ENCODE results near the gene IYD.

Gene IYD

GRCh38 chr6:150354754-150355571 is 13.8 kb upstream of the IYD start:
- Histone ChIP-seq H3K36me3 (no peaks in the 10 kb centered on the region), H3K27me3 (no peaks in the 10 kb centered on the region), H3K4me3 (ENCODE audit: low read depth, low read length) (no peak overlapping the region), H3K9me3 (no peaks in the 10 kb centered on the region), H3K4me1 (no peaks in the 10 kb centered on the region)
- no peak for TF ChIP-seq CTCF (IDR thresholded peaks at IDR 0.05; ENCODE audit: low read depth, low read length)
- DNase-seq, result no peak

GRCh38 chr6:150355932-150356331 is 12.9 kb upstream of the IYD start:
- H3K27me3 ChIP-seq, result no peaks in the 10 kb centered on the region
- DNase-seq, result no peak
- TF ChIP-seq CTCF (IDR thresholded peaks at IDR 0.05; ENCODE audit: low read depth, low read length), result no peak
- no peaks in the 10 kb centered on the region for H3K9me3 ChIP-seq
- no peaks in the 10 kb centered on the region for H3K36me3 ChIP-seq
- no peaks in the 10 kb centered on the region for H3K4me1 ChIP-seq
- H3K4me3 ChIP-seq (ENCODE audit: low read depth, low read length), result no peak overlapping the region

GRCh38 chr6:150361876-150362275 is 6.9 kb upstream of the IYD start:
- Histone ChIP-seq H3K9me3 (no peaks in the 10 kb centered on the region), H3K36me3 (no peaks in the 10 kb centered on the region)

GRCh38 chr6:150363733-150364132 is 5.1 kb upstream of the IYD start:
- H3K9me3 ChIP-seq, result no peaks in the 10 kb centered on the region
- no peak overlapping the region for H3K4me3 ChIP-seq (ENCODE audit: low read depth, low read length)
- no peaks in the 10 kb centered on the region for H3K4me1 ChIP-seq
- no peak for TF ChIP-seq CTCF (IDR thresholded peaks at IDR 0.05; ENCODE audit: low read depth, low read length)
- H3K36me3 ChIP-seq, result no peaks in the 10 kb centered on the region
- no peaks in the 10 kb centered on the region for H3K27me3 ChIP-seq
- DNase-seq, result no peak

More at GRCh38 chr6:150361876-150362275, 6.9 kb upstream of the IYD start:
- no peak for DNase-seq
- H3K4me1 ChIP-seq, result no peaks in the 10 kb centered on the region
- no peak for TF ChIP-seq CTCF (IDR thresholded peaks at IDR 0.05; ENCODE audit: low read depth, low read length)
- H3K4me3 ChIP-seq (ENCODE audit: low read depth, low read length), result no peak overlapping the region
- no peaks in the 10 kb centered on the region for H3K27me3 ChIP-seq

GRCh38 chr6:150366118-150366778 is 2.6 kb upstream of the IYD start:
- H3K4me1 ChIP-seq, result no peaks in the 10 kb centered on the region
- no peaks in the 10 kb centered on the region for H3K9me3 ChIP-seq
- H3K27me3 ChIP-seq, result no peaks in the 10 kb centered on the region
- H3K36me3 ChIP-seq, result no peaks in the 10 kb centered on the region
- H3K4me3 ChIP-seq (ENCODE audit: low read depth, low read length), result no peak overlapping the region
- TF ChIP-seq CTCF (IDR thresholded peaks at IDR 0.05; ENCODE audit: low read depth, low read length), result no peak
- DNase-seq, result no peak

- H3K4me1 ChIP-seq, result no peaks in the 10 kb centered on the region
- no peak for TF ChIP-seq CTCF (IDR thresholded peaks at IDR 0.05; ENCODE audit: low read depth, low read length)
- DNase-seq, result no peak
- H3K27me3 ChIP-seq, result no peaks in the 10 kb centered on the region
- no peak overlapping the region for H3K4me3 ChIP-seq (ENCODE audit: low read depth, low read length)
- no peaks in the 10 kb centered on the region for H3K9me3 ChIP-seq
- H3K36me3 ChIP-seq, result no peaks in the 10 kb centered on the region
Measured at GRCh38 chr6:150369408-150369807, 596 bp downstream of the IYD start.
